RWPE1 (cell line): ENCODE data around the gene PDGFA.
A peak's percentile ranks its signal among the peaks of the same experiment; 100 is the strongest.

Experiments
- CTCF ChIA-PET: fragments of 350-600 bp; sonication (Branson Sonifier 250); formaldehyde crosslinking; extraction: SDS; loops from one replicate; lab custom pipeline; 2021; lab: Yijun Ruan, JAX
- POLR2A ChIA-PET: fragments of 400-600 bp; formaldehyde crosslinking; extraction: SDS; loops from one replicate; lab custom pipeline; 2020; ENCODE audit warnings: antibody characterized with exemption; ENCODE audit not compliant: low non-redundant PET; lab: Yijun Ruan, JAX
- DNase-seq: peaks from one replicate; pipeline ENCODE4 v3.0.0; 2012; ENCODE audit warnings: low spot score
- H3K27ac ChIP-seq: fragments of 450-650 bp; 2 replicates; pipeline ENCODE4 v1.5.1; 2017
- TF ChIP-seq, protein P1 (sequence below): fragments of 450-650 bp; conservative IDR thresholded peaks from 2 replicates; pipeline ENCODE4 v1.5.1; 2017; ENCODE audit warnings: low read depth, mild to moderate bottlenecking

The PDGFA gene

DNA sequence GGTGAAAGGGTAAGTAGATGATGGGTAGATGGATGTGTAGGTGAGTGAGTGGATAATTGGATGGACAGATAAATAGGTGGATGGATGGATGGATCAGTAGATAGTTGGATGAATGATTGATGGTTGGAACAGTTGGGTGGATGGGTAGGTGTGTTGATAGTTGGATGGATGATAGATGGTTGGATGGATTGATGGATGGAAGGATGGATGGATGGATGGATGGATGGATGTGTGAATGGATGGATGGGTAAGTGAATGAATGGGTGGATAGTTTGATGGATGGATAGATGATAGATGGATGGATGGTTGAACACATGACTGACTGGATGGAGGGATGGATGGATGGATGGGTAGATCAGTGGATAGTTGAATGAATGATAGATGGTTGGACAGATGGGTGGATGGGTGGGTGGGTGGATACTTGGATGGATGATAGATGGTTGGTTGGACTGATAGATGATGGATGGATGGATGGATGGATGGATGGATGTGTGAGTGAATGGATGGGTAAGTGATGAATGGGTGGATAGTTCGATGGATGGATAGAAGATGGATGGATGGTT, 37.0 kb downstream of the PDGFA start:
- TF ChIP-seq, protein P1, sequence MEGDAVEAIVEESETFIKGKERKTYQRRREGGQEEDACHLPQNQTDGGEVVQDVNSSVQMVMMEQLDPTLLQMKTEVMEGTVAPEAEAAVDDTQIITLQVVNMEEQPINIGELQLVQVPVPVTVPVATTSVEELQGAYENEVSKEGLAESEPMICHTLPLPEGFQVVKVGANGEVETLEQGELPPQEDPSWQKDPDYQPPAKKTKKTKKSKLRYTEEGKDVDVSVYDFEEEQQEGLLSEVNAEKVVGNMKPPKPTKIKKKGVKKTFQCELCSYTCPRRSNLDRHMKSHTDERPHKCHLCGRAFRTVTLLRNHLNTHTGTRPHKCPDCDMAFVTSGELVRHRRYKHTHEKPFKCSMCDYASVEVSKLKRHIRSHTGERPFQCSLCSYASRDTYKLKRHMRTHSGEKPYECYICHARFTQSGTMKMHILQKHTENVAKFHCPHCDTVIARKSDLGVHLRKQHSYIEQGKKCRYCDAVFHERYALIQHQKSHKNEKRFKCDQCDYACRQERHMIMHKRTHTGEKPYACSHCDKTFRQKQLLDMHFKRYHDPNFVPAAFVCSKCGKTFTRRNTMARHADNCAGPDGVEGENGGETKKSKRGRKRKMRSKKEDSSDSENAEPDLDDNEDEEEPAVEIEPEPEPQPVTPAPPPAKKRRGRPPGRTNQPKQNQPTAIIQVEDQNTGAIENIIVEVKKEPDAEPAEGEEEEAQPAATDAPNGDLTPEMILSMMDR, result no peak
- CTCF ChIA-PET, result no interaction called here
- no peak overlapping the region for H3K27ac ChIP-seq
- DNase-seq, result no peak
- POLR2A ChIA-PET, result no interaction called here

DNA sequence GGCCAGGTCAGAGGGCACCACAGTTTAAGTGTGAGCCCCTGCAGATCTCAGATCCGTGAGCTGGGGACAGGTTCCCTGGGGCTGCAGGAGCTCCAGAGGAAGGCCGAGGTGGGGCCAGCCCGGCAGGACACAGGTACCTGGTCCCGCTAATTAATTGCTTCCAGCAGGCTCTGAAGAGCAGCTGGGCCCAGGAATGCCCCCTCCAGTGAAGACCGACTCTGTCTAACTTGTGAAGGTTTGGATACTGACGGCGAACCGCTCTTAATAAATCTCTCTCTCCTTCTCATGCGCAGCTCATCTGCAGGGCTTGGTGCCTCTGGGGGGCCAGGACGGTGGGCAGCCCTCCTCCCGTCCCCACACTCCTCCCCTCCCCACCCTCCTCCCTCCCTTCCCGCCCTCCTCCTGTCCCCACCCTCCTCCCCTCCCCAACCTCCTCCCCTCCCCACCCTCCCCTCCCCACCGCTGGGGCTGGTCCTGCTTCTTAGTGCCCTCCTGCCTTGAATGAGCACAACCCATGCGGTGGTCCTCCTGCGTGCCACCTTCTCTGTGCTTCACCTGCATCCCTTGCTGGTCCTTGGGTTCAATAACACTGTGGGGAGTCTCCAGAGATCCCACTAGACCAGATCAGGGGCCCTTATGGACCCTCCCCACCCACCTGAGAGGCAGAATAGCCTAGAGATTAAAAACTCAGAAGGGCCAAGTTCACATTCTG, 38.3 kb downstream of the PDGFA start:
- DNase-seq, result no peak
- TF ChIP-seq, protein P1, result no peak
- ChIA-PET CTCF (no interaction called here), POLR2A (no interaction called here)
- peak overlapping the region; percentile 31; the same call in 1 of the 2 replicates for H3K27ac ChIP-seq

DNA sequence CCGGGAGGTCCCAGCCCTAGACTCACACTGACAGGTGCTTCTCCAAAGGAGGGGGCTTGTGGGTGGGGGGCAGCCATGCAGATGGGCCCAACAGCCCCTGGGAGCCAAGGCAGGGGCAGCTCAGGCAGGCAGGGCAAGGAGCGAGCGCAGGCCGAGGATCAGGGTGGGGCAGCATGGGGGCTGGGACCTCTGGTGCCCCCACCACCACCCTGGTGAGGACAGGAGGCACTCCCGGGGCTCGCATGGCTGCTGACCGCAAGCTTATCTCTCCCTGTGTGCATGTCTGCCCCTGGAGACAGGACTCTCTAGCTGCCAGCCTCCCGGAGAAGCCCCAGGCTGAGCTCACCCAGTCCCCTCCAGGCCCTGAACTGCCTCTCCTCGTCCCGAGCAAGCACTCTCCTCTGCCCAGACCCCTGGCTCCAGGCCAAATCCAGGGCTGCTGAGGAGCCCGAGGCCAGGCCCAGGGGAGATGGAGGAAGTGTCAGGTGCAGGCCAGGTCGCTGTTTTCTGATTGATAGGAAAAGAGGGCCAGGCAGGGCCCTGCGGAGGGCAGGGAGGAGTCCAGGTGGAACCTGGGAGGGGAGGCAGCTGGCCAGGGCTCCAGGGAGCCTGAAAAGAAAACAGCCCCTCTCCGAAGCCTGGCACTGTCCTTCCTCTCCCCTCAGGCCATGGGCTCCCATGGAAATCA, 39.0 kb downstream of the PDGFA start:
- H3K27ac ChIP-seq, result peak overlapping the region; percentile 31
- CTCF ChIA-PET, result no interaction called here
- TF ChIP-seq, protein P1, result no peak
- POLR2A ChIA-PET, result interaction anchor here (0.6 kb wide), 1 partner anchor 287 kb away, joined by 3 read pairs; no protein-coding TSS in a partner anchor
- no peak for DNase-seq

DNA sequence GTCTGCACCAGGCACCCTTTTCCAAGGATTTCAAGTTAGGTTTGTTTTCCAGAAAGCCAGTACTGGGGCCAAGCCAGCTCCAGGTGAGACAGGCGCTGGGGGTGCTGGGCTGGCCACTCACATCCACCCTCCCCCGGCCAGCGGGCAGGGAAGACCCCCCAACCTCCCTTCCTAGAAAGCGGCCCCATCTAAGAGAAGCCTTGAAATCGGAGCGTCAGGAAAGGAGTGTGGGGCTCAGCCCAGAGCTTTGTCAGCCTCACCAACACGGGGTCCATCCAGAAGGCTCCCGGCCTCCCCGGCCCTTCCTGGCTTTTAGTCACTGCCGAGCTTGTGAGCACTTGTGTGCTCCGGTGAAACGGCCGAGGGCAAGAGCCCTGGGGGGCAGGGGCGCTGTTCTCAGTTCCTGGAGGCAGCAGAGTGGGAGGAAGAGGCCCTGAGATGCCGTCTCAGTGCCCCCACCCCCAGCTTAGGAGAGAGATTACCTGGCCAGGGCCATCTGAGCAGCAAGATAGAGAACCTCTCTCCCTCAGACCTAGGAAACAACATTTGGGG, 39.6 kb downstream of the PDGFA start:
- CTCF ChIA-PET, result interaction anchor here (0.7 kb wide), 1 partner anchor 26 kb away, joined by 4 read pairs; no protein-coding TSS in a partner anchor
- H3K27ac ChIP-seq, result peak overlapping the region; percentile 31
- POLR2A ChIA-PET, result interaction anchor here (0.6 kb wide), 1 partner anchor 288 kb away, joined by 3 read pairs; no protein-coding TSS in a partner anchor
- TF ChIP-seq, protein P1, result no peak
- DNase-seq, result no peak

DNA sequence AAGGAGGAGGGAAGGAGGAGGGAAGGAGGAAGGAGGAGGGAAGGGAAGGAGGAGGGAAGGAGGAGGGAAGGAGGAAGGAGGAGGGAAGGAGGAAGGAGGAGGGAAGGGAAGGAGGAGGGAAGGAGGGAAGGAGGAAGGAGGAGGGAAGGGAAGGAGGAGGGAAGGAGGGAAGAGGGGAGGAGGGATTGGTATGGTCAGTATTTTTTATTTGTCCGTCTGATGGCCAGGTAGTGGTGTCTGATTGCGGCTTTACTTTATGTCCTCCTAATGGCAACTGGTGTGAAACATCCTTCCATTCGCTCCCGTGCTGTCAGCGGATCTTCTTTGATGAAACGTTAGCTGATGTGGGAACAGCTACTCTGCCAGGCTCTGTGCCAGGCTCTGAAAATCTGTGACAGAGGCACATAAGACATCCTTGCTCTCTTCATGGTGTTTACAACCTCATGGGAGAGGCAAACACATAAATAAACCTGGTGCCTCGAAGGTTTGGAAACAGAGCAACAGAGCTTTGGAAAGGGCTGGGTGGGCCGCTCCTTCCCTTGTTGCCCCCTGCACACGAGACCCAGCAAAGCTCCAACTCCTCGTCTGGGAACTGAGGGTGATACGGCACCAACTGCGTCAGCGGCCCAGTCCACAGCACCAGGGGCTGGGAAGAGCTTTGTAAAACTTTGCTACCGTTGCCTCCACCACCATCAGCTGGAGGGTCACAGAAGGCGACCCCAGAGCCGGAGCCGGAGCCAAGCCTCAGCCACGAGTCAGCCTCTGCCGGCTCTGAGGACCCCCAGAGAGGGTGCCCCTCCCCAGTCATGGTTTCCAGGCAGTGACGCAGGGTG, 40.3 kb downstream of the PDGFA start:
- POLR2A ChIA-PET, result no interaction called here
- TF ChIP-seq, protein P1, result no peak
- no peak for DNase-seq
- CTCF ChIA-PET, result interaction anchor here (0.6 to 0.7 kb wide), 3 partner anchors 12 to 393 kb away, joined by 3 to 4 read pairs (median 3); no protein-coding TSS in a partner anchor
- H3K27ac ChIP-seq, result peak overlapping the region; percentile 31
